Stimulated activated CD8-positive, alpha-beta memory T cell treated with anti-CD3 and anti-CD28 coated beads, Interleukin-4, amount 100 ng/mL, for 24 hours (primary cell): Measurements from ENCODE around the gene NOTCH2.
"Not testable (repeated sequence)": the region's sequence is repeated elsewhere in the genome, so short reads cannot be mapped to it uniquely, and the experiment has no call there.

Experiments used
- DNase-seq: peaks from one replicate; pipeline ENCODE4 v3.0.0-alpha.2; 2020; ENCODE audit warnings: low read depth

NOTCH2 gene

DNA sequence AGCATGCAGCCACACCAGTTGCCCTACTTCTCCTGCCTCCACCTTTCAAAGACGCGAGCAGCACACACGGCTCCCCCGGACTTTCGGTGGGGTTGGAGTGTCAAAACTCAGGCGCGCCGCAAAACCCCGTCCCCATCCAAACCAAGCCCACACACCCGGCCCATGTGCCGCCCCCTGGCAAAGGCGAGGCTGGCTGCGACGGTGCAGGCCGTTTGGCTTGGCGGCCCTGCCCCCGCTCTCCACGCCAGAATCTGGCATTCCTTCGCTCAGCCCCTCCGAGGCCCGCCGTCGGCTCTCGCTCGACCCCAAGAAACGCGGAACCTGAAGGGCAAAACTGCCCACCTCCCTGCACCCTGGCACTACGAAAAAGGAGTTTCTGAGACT, 787 bp downstream of the NOTCH2 start:
- DNase-seq, result not testable (repeated sequence)

DNA sequence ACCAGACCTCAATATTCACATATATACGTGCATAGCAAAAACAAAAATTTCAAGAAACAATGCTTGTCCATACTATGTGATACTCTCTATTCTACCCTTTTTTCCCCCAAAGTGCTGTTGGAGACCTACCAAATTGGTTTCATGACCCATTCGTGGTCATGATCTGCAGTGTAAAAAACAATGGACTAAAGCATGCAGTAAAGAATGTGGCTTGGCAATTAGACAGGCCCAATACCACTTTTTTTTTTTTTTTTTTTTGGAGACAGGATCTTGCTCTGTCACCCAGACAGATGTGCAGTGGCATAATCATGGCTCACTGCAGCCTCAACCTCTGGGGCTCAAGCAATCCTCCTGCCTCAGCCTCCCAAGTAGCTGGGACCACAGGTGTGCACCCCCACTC, 21.3 kb downstream of the NOTCH2 start:
- DNase-seq, result not testable (repeated sequence)

DNA sequence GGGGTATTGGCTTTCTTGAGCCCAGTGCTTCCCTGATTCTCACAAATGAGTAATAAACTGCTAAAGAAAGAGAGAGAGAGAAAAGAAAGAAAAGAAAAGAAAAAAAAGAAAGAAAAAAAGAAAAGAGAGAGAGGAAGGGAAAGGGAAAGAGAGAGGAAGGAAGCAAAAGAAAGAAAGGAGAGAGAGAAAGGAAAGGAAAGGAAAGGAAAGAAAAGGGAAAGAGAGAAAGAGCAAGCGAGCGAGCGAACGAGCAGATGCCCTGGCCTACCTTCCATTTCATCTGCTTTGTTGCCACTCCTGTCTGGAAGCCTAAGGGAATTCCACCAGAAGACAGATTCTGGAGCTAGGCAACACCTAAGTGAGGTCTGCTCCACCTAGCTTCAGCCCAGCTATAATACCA, 27.7 kb downstream of the NOTCH2 start:
- not testable (repeated sequence) for DNase-seq

DNA sequence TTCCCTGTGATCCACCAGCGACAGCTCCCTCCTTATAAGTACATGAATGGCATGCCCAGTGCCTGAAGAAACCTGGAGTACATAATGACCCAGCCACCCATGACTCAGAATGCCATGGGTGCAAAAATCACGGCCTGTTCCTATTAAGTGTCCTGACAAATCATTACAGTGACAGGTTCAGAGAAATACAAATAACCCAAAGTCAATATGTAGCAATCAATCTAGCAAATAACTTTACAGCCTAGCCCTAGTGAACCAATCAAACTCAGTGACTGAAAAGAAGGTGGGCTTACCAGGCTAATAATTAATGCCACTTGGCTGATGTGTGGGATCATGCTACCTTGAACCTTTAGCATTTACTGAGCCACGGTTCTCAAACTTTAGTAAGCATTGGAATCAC, 37.2 kb downstream of the NOTCH2 start:
- not testable (repeated sequence) for DNase-seq

DNA sequence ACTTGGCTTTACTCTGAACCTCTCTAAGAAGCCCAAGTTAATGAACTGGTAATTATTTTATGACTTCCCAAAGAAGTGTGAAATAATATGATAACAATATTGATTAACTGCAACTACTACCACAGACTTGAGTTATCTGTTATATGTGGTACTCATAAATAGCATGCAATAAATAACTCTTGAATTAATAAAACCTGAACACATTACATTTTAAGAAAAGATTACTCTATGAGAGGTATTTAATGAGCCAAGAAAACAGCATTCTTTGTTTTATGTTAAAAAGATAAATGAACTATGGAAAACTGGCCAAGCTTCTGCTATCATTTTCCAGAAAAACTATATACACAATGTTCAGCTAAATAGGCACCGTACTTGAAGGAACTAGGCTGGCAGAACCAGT, 45.7 kb downstream of the NOTCH2 start:
- not testable (repeated sequence) for DNase-seq

DNA sequence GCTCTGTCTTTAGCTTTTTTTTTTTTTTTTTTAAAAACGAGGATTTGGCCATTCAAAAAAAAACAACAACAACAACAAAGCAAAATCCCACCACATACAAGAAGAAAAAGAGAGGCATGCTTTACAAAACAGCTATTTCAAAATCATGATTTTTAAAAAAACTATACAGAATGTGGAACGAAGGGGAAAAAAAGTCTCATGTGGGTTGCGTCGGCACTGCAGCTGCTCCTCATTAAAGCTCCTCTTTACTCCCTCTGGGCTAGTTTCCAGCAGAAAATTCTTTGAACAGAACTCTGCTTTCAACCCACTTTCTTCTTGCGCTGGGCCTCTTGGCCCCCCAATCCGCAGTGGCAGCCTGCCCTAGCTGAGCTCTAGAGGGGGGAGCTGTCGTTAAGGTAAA, 54.5 kb downstream of the NOTCH2 start:
- not testable (repeated sequence) for DNase-seq

DNA sequence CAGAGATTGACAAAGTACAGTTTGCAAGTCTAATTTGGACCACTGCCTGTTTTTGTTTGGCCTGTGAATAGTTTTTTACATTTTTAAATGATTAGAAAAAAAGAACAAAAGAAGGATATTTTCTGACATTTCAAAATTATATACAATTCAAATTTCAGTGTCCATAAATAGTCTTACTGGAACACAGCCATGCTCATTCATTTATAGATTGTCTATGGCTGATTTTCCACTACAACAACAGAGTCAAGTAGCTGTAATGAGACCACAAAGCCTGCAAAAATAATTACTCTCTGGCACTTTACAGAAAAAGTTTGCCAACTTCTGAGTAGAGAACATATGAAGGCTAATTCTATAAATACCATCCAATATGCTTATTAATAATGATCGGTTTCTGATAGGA, 61.1 kb downstream of the NOTCH2 start:
- DNase-seq, result not testable (repeated sequence)

DNA sequence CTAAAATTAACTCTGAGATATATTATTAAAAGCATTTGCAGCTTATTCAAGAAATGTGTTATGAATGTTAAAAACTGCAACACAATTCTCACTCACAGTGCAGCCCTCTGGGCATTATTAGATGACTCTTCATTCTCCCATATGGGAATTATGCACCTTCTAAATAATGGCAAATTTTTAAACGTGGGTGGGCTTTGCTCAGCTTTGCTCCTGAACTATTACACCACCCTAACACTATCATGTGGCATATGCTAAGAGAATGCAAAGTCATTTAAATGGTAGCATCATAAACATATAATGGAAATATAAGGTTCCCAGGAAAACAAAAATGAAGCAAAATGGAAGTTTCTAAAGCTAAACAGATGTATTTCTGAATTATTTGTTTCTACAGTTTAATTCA, 61.6 kb downstream of the NOTCH2 start:
- not testable (repeated sequence) for DNase-seq

DNA sequence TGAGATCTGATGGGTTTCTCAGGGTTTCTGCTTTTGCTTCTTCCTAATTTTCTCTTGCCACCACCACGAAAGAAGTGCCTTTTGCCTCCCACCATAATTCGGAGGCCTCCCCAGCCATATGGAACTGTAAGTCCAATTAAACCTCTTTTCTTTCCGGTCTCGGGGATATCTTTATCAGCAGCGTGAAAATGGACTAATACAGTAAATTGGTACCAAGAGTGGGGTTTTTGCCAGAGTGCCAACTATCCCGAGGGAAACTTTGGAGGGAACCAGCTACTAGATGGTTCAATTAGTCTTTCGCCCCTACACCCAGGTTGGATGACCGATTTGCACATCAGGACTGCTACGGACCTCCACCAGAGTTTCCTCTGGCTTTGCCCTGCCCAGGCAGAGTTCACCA, 68.4 kb downstream of the NOTCH2 start:
- not testable (repeated sequence) for DNase-seq

DNA sequence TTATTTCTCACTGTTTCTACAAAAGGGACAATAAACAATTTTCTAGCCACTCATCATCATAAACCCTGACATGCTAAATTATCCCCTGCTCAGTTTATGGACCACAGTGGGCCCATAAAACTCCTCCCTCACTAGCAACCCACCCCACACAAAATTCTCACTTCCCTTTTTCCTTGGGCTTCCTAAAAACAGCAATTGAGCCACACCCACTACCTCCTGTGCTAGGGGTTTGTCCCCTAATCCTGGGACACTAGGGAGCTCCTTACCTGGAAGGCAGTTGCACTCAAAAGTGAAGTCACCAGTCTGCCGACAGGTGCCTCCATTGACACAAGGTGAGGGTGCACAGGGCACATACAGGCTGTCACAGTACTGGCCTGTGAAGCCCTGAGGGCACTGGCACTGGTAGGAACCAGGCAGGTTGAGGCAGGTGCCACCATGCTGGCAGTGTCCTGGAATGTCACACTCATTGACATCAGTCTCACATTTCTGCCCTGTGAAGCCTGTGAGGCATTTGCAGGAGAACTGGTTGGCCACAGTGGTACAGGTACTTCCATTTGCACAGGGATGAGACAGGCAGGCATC, 72.6 kb downstream of the NOTCH2 start:
- not testable (repeated sequence) for DNase-seq

DNA sequence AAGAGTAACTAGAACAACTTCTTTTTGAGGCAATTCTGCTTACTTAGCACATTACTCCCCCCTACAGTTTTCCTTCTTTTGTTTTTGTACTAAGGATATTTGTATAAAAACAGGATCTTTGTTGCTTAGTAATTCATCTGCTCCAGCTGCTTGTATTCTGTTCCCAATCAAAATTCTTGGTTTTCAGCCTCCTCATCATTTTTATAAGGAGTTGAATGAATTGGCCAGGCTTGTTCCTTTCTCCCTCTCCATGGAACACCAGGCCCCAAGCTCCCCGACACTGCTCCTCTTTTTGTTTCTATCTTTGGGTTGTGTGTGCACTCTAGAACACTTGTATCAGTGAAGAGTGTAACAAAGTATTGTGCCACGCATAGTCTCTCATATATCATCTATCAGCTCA, 73.5 kb downstream of the NOTCH2 start:
- DNase-seq, result not testable (repeated sequence)

DNA sequence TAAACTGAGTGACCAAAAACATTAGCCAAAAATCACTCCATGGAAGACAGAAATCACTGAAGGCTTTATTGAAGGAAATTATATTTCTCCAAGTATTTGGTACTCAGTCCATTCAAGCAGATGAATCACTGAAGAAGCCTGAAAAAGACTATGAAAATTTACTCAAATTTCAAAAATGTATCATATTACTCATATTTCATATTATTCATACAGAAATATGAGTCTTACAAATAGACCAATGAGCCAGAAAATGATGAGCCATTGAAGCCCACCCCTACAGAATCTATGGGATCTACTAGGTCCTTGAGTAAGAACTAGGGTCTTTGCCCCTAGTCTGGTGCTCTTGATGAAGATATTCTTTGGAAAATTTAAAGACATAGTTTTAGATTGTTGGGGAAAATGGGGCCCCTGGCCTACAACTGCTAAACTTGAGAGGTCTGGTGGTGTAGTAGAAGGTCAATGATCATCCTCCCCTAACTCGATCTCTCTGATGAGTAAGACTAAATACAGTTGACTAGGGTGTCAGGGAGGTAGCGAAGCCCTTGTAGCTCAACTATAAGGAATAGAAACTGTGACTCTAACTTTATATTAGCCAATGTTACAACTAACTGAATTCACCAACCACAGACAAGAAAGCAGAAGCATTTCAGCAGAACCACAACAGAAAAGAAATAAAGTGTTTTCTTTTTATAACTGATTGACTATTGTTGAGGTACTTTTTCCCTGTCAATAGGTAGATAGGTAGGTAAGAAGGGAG, 81.0 kb downstream of the NOTCH2 start:
- no peak for DNase-seq

DNA sequence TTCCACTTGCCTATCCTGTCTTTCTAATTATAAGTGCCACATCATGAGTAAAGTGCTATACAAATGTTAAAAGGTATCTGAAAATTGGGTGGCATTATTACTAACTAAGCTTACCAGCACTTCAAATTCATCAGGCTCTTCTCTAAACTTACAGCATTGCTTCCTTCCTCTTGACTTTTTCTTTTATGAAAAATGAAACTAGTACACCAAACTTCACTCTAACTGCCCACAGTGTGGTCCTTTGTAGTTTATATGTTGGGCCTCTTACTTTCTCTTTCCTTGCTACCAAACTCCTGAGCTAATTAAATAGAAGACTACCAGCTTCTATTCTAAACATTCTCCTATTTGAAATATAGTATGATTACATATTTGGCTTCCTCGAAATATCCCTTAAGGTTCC, 81.8 kb downstream of the NOTCH2 start:
- DNase-seq, result no peak

DNA sequence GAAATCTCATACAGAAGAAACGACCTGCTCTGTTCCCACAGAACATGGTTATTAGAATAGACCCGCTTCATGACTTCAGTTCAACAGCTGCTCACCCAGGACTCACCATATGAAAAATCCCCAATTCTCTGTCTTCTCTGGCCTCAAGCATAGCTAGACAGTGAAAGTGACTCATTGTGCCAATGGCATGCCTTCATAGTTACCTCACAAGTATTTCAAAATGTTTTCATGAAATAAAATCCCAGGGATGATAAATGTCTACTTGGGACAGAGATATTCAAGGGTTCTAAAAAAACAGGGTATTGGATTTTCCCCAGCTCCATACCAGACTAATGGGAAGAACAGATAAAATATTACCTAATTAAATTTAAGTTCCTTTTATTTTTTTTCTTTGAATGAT, 82.3 kb downstream of the NOTCH2 start:
- DNase-seq, result no peak

DNA sequence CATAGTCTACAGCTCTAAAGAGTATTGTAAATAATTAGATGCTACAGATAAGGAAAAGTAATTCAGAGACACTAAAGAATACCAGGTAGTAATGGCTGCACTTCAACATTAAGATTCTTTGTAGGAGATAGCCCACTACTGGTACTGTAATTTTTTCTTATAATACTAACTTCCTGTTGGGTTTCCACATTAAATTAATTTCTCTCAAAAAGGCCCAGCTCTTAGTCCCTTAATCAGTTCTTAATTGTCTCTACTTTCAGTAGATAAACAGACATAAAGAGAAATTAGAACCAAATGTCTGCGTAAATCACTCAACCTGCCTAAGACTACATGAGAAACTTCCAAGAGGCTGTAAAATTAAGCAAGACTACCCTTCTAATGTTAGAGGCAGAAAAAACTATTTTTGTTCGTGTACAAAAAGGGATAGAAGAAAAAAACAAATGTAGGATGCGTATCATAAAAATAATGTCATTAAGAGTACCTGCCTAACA, 83.4 kb downstream of the NOTCH2 start:
- no peak for DNase-seq

DNA sequence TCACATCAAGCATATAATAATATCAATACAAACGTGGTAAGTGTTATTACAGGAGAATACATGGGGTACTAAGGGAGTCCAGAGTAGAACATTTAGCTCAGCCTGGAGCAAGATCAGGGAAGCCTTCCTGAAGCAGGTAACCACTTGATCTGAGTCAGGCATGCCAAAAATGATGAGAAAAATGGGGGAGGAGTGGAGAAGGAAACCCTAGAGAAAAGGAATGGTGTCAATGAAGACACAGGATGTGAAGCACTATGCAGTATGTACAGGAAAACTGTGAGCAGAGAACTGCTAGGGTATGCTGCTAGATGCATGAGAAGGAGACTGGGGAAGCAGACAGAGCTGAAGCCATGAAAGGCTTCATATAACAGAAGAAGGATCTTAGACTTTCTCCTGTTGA, 84.7 kb downstream of the NOTCH2 start:
- no peak for DNase-seq

DNA sequence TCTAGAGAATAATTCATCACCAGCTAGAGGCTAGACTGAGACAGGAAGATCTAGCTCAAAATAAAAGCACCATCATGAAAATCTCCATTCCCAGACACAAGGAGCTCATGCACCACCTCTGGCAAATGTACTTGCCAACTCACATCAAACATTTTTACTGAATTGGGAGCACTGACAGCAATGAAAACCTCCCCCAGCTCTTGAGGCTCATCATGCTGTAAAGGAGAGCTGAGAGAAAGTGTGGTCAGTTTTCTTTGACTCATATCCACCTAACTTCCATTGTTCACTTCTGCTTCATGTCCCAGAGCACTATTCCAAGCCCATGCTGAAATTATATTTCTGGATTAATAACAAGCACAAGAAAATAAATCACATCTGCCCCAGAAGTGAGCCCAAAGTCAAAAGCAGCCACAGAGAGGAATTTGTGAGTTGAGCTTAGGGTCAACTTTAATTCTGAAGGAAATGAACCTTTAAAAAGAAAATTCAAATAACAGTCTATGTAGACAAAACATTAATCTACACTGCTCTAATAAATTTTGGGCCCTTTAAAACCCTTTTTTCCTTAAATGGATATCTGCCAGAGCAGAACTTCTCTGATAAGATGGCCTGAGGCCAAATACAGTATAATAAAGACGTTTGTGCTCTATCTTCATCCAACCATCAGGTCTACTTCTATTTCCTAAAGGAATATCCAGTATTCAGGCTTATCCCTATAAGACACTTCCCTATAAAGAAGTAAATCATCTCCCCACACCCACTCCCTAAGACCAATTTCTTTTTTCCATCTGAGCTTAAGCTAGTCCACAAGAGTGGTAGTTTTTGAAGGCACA, 87.3 kb downstream of the NOTCH2 start:
- no peak for DNase-seq

DNA sequence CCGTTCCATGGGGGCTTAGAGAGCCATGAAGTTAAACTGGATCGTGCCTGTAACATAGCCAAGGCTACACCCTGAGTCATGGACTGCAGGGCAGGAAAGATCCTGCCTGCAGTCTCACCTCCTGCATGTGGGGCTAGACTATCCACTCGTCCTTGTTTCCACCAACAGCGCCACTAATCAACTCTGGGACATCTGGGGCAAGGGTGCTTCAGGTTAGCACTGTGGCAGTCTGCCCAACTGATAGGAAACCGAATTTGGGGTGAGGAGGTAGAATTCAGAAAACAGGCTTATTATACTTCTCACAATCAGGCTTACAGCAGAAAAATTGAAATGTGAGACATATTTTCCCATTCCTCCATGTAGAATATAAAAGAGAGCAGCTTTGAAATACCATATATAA, 88.0 kb downstream of the NOTCH2 start:
- DNase-seq, result no peak

DNA sequence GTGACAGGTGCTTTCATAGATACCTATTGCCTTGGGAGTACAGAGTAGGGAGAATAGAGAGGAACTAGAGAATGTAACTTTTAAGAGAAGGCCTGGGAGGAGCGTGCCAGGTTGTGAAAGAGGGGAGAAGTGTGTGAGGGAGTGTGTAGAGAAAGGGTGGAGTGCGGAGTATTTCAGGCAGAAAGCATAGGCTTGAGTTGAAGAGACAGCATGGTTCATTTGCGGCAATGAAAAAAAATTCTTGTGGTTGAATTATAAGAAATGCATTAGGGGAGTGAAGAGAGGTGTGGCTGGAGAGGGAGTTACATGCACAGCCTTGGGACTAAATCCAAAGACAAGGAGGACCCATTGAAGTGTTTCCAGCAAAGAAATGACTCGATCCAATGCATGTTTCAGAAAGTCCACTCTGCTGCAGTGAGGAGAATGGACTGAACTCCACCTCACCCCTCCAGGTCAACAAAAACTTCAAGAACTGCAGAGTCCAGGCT, 91.4 kb downstream of the NOTCH2 start:
- no peak for DNase-seq

DNA sequence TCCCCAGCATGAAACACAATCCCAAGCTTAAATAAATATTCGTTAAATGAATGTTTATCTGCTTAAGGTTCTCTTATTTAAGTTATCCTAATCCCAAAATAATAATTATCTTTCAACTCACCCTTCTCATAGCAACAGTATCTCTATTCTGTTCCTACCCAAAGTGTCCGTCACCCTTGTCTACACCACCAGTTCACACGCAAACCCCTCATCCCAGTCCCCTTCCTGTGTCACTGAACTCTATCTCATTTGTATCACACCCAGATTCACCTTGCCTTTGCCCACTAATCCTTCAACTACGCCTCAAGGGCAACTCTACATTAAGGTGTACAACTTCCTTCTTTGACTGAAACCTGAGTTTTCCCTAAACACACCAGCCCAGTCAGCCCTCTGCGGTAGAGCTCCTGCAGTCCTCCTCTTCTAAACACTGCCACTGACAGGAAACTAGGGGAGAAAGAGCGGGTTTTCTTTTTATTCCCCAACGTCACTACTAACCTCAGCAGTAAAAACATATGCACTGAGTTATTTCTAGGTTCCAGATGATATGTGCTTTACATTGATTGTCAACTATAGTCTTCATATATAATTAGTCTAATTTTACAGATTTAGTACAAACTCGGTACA, 92.2 kb downstream of the NOTCH2 start:
- DNase-seq, result not testable (repeated sequence)

DNA sequence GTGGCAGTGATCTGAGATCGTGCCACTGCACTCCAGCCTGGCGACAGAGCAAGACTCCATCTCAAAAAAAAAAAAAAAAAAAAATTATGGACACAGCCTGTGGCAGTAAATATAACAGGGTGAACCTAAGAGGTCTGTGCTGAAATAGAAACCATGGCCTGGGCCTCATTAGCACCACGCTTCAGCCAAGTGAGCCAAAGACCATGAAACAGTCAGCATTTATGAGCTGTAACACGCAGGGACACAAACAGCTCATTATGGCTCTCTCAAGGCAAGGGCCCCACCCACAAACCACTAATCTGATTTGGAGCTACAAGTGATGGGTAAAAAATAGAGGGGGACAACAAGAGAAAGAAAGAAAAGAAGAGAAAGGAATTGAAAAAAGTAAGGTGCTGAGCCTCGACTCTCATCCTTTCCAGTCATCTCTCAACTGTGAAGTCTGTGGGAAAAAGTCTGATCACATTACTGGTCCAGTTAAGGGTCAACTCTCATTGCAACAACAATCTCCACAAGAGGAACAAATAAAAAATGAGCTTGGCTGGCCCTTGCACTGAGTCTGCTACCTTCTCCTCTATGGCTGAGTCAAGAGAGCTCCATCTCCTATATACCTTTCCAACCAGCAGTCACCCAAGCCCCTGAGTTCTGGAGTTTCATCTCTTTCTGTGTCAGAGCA, 93.7 kb downstream of the NOTCH2 start:
- not testable (repeated sequence) for DNase-seq

DNA sequence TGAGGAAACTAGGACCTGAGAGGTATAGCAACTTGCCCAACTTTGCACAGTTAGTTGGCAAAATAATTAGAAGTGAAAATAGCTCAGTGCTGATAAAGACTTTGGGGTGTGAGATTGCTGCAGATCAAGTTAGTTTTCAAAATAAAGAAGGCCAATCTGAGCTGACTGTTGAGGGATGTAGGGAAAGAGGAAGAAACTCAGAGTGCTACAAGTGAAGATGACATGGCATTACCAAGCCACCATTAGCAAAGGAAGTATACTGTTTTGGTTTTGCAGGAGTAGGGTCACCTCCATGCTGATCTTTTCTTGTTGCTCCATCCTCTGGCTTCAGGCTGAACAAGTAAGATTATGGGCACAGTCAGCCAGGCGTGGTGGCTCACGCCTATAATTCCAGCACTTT, 94.5 kb downstream of the NOTCH2 start:
- DNase-seq, result no peak
